ENCODE measurements around the gene NDUFC1.

The NDUFC1 gene

DNA sequence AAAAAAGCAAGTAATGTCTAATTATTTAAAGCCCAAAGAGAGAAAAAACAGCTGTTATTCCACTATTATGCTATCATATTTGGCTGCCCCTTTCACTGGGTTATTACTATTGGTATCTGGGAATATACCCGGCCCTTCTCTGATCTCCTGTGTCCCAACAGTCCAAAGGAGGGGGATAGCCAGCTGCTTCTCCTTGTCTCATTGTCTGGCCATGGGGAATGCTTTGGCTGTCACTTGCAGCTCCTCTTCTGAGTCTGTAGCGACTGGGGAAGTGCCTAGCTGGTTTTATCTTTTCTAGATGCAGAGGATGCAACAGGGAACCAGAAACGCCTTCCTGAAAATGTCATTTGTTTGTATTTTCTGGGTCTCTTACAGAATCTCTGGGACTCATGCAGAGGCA, 56.1 kb downstream of the NDUFC1 start:
- DNase-seq: no peak

DNA sequence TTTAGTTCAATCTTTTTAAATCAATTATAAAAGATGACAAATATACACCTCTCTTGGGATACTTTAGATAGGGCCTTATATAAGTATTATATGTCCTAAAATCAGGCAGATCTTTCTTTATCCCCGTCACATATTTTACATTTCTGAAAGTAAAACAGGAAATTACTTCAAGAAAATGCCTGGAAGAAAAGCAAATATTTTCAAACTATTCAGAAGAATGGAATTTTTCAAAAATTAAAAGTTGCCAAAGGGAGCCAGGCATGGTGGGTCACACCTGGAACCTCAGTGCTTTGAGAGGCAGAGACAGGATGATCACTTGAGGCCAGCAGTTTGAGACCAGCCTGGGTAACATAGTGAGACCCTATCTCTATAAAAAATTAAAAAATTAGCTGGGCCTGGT, 56.7 kb downstream of the NDUFC1 start:
- DNase-seq: no peak

DNA sequence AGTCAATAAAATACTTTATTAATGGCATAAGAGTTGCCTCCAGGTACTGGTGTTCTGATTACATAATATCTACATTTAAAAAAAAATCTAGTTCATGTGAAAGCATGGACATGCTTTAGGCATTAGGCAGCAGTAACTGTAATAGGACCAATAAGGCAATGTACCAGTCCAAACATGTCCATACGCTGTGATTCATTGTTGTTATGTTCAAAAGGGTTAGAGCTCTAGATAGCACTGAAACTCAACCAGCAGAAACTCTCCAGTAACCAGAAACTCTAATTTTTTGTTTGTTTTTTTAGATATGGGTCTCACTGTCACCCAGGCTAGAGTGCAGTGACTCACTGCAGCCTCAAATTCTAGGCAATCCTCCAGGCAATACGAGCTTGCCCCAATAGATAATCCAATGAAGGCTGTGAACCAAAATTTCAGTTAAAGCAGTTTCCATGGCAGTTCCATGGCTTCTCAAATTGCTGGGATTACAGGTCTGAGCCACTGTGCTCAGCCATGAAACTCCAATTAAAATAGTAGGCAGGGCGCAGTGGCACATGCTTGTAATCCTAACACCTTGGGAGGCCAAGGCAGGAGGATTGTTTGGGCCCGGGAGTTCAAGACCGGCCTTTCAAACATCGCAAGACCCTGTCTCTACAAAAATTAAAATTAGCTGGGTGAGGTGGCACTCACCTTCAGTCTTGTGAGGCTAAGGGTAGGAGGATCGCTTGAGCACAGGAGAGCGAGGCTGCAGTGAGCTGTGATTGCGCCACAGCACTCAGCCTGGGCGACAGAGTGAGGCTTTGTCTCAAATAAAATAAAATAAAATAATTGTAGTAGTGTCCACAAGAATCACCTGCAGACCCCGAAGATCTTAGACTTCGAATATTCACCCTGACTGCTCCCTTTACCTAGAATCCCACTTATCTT, 58.6 kb downstream of the NDUFC1 start:
- DNase-seq: no peak

DNA sequence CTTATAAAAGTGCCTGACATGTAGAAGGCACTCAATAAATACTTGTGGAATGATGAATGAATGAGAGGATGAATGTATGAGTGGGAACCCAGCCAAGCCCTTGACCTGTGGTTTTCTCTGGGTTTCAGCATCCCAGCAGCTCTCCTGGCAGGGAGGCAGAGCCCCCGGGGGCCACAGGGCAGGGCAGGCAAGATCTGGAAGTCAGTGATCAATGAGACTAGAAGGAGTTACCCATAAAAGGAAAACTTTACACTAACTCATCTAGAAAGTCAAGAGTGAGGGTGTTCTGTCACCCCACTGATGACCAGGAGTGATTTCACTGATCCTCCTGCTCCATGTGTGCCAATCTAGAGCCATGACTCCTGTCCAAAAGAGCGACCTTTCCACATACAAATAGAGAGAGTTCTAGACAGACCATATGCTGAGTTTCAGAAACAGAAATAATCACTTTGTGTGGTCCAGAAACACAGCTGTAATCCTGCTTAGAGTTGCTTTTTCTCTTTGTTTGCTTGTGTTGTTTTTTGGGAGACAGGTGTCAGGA, 59.7 kb downstream of the NDUFC1 start:
- no peak for DNase-seq

DNA sequence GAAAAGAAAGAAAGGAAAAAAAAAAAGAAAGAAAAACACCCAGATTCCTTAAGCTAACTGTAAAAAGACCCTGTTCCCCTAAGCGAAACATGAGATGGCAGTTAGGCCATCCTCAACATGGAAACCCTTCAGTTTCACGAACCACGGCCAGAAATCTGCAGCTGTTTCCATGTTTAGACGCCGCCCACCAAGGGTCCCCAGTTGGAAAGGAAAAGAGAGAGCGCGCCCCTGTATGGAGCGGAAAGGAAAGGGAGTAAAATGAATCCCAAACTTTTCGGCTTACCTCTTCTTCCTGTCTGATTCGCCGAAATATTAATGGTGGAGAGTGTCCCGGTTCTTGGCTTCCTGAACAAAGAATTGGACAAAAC, 60.5 kb downstream of the NDUFC1 start:
- DNase-seq: no peak

DNA sequence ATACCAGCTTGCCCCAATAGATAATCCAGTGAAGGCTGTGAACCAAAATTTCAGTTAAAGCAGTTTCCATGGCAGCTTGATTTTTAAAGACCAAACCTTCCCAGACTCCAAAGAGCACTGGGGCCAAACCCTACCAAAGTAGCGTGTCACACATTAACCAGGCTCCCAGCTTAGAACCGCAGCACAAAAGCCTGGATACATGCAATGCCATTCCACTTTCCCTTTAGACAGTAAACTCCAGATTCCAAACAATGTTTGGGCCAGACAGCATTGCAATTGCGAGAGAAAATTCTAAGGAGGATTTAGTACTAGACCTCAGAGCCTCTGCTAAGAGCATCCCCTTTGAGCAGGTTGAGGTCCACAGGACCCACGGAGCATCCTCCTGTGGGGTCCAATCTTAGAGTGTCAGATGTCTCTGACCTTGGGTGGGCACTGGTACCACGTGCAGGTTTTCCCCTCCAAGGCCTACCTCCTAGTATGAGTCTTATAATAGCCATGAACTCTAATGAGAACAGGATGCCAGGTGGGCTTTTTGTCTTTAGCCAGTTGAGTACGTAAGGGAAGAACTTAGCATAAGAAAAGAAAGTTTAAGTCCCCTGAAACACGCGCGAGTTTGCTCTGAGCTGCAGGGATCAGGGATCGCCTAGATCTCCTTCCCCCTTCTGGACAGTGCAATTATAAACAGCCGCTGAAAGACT, 61.0 kb downstream of the NDUFC1 start:
- no peak for DNase-seq

Measured in activated CD4-positive, alpha-beta T cell treated with anti-CD3 and anti-CD28 coated beads for 4 hours (primary cell).